ENCODE measurements around the gene ORM1.
"Not testable (repeated sequence)": the region's sequence is repeated elsewhere in the genome, so short reads cannot be mapped to it uniquely, and the experiment has no call there.

Gene ORM1

DNA sequence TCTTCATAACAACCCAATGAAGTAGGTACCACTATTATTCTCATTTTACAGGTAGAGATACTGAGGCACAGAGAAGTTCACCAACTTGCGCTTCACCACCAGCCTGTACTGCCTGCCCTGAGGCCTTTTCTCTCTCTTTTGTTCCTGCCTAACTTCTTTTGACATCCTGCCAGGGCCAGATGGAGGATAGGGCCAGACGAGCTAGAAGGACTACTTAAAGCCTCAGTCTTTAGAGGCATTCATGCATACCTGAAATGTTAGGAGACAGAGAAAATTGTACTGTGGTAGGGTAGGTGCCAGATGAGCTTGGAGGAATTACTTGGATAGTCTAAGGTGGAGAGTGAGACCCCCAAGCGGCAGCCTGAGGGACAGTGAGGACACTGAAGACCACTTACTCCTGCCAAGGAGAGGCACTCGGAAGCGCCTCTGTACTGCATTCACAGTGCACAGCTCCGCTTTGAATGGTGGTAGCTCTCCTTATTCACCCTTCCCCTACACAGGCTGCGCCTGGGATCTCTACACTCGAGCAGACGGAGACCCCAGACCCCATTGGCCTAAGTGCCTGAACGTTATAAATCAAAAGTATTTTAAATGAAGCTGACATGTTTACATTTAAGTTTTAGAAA, 6.2 kb upstream of the ORM1 start:
- TF ChIP-seq, protein P1, sequence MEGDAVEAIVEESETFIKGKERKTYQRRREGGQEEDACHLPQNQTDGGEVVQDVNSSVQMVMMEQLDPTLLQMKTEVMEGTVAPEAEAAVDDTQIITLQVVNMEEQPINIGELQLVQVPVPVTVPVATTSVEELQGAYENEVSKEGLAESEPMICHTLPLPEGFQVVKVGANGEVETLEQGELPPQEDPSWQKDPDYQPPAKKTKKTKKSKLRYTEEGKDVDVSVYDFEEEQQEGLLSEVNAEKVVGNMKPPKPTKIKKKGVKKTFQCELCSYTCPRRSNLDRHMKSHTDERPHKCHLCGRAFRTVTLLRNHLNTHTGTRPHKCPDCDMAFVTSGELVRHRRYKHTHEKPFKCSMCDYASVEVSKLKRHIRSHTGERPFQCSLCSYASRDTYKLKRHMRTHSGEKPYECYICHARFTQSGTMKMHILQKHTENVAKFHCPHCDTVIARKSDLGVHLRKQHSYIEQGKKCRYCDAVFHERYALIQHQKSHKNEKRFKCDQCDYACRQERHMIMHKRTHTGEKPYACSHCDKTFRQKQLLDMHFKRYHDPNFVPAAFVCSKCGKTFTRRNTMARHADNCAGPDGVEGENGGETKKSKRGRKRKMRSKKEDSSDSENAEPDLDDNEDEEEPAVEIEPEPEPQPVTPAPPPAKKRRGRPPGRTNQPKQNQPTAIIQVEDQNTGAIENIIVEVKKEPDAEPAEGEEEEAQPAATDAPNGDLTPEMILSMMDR (IDR thresholded peaks at IDR 0.05; ENCODE audit: borderline replicate concordance, control extremely low read depth, extremely low read depth, insufficient read depth, missing control alignments), result no peak
- in situ Hi-C loops (cut with MboI; ENCODE audit: low sequenced_read_pairs, unreplicated experiment), result no loop called here
- no peak for DNase-seq (ENCODE audit: low spot score)

DNA sequence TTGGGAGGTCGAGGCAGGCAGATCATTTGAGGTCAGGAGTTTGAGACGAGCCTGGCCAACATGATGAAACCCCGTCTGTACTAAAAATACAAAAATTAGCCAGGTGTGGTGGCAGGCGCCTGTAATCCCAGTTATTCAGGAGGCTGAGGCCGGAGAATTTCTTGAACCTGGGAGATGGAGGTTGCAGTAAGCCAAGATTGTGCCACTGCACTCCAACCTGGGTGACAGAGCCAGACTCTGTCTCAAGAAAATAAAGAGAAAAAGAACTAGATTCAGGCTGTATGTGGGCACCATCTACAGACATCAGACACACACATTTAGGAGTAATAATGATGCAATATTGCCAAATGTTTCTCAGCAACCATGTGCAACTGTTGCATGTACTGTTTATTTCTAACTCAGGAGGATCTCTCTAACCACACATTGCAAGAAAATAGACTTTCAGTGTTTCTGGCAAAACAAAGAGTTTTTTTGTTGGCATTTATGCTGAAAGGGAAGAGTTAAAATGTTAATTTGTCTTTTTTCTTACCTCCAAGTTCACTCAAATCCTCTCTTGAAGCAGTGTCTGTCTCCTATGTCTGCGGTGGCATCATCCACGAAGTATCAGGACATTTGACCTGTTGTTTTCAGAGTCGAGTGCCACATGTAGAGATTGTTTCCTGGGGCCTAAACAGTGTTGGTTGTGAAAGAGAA, 5.1 kb upstream of the ORM1 start:
- TF ChIP-seq, protein P1 (IDR thresholded peaks at IDR 0.05; ENCODE audit: borderline replicate concordance, control extremely low read depth, extremely low read depth, insufficient read depth, missing control alignments), result no peak
- no peak for DNase-seq (ENCODE audit: low spot score)
- in situ Hi-C loops (cut with MboI; ENCODE audit: low sequenced_read_pairs, unreplicated experiment), result no loop called here

DNA sequence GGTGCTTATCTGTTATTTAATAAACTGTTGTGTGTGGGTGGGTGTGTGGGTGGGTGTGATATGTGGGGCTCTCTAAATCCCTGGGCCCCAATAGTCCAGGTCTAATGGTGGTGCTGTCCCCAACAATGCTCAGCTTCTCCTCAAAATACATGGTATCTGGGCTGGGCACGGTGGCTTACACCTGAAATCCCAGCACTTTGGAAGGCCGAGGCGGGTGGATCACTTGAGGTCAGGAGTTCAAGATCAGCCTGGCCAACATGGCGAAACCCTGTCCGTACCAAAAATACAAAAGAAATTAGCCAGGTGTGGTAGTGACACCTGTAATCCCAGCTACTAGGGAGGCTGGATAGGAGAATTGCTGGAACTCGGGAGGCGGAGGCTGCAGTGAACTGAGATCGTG, 4.5 kb upstream of the ORM1 start:
- DNase-seq (ENCODE audit: low spot score), result no peak
- TF ChIP-seq, protein P1 (IDR thresholded peaks at IDR 0.05; ENCODE audit: borderline replicate concordance, control extremely low read depth, extremely low read depth, insufficient read depth, missing control alignments), result no peak
- in situ Hi-C loops (cut with MboI; ENCODE audit: low sequenced_read_pairs, unreplicated experiment), result no loop called here

DNA sequence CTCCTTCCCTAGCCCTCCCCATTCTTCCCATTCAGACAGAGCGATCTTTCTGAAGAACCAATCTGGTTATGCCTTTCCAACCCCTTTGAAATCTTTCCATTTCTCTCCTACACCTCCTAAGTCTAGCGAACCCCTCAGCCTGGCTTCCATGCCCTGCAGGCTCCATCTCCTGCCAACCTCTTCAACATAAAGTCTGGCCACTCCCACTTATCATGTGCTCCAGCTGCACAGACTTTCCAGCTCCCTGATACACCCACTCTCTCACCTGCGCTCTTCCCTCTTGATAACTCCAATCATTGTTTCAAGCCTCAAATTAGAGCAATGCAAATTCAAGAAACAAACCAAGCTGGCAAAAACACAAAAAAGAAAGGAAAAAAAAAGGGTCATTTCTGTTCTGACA, 3.8 kb upstream of the ORM1 start:
- no peak for DNase-seq (ENCODE audit: low spot score)
- TF ChIP-seq, protein P1 (IDR thresholded peaks at IDR 0.05; ENCODE audit: borderline replicate concordance, control extremely low read depth, extremely low read depth, insufficient read depth, missing control alignments), result no peak
- in situ Hi-C loops (cut with MboI; ENCODE audit: low sequenced_read_pairs, unreplicated experiment), result no loop called here

DNA sequence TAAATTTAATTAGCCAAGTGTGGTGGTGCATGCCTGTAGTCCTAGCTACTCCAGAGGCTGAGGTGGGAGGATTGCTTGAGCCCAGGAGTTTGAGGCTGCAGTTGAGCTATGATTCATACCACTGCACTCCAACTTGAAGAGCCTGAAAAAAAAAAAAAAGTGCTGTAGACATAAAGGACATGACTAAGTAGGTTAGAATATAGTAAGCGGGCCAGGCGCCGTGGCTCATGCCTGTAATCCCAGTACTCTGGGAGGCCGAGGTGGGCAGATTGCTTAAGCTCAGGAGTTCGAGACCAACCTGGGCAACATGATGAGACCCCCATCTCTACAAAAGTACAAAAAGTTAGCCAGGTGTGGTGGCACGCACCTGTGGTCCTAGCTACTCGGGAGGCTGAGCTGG, 2.2 kb upstream of the ORM1 start:
- DNase-seq (ENCODE audit: low spot score); in situ Hi-C loops (cut with MboI; ENCODE audit: low sequenced_read_pairs, unreplicated experiment): not testable (repeated sequence)

DNA sequence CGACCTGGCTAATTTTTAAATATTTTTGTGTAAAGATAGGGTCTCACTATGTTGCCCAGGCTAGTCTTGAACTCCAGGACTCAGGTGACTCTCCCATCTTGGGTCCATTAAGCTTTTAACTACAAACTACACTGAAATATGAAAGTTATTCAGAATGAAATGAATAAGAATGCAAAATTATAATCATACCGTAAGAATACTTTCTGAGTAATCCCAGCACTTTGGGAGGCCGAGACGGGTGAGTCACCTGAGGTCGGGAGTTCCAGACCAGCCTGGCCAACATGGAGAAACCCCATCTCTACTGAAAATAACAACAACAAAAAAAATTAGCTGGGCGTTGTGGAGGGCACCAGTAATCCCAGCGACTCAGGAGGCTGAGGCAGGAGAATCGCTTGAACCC, 1.1 kb upstream of the ORM1 start:
- DNase-seq (ENCODE audit: low spot score), result no peak
- in situ Hi-C loops (cut with MboI; ENCODE audit: low sequenced_read_pairs, unreplicated experiment), result no loop called here
- TF ChIP-seq, protein P1 (IDR thresholded peaks at IDR 0.05; ENCODE audit: borderline replicate concordance, control extremely low read depth, extremely low read depth, insufficient read depth, missing control alignments), result no peak

DNA sequence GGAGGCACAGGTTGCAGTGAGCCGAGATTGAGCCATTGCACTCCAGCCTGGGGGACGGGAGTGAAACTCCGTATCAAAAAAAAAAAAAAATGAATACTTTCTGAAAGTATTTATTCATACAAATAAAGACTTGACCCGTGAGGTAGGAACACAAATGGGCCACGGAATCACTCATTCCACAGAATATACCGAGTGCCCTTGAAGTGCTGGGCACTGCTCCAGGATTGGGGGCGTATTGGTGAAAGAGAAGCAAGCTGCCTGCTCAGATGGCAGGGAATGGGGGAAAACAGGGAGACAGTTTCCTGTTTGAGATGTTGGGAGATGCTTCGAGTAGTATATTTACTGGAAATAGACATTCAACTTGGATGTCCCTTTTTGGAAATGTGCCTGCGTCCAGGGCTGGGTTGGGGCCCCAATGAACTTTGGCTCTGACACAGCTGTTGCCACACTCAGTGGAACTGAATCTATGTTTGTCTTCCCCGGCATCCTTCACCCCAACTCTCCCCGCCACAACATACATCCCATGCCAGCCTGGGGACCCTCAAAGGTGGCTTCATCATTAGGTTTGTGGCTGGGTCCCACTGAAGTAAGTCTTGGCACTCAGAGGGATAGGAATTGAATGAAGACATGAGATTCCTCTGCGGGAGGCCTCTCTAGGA, 609 bp upstream of the ORM1 start:
- DNase-seq (ENCODE audit: low spot score), result not testable (repeated sequence)

DNA sequence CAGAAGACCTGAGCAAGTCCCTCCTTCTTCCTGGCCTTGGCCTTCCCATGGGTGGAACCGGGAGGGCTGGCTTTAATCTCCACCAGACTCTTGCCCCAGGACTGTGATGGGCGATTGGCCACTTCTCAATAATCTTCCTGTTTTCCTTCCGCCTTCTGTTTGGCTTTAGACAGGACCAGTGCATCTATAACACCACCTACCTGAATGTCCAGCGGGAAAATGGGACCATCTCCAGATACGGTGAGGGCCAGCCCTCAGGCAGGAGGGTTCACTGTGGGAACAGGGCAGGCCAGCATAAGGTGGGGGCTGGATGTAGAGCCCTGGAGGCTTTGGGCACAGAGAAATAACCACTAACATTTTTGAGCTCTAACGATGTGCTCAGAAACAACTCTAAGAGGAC, 951 bp downstream of the ORM1 start:
- in situ Hi-C loops (cut with MboI; ENCODE audit: low sequenced_read_pairs, unreplicated experiment); DNase-seq (ENCODE audit: low spot score): not testable (repeated sequence)

More for the DNA sequence above, 609 bp upstream of the ORM1 start:
- in situ Hi-C loops (cut with MboI; ENCODE audit: low sequenced_read_pairs, unreplicated experiment), result not testable (repeated sequence)
